ENCODE measurements around the gene INKA1. TPM values are rescaled to one million over a fixed set of nuclear protein-coding genes. Genes with fewer than 3 reads are reported as not detected.
A peak's percentile ranks its signal among the peaks of the same experiment; 100 is the strongest.

INKA1 gene
- total RNA-seq, 1 experiment from 2014 or later = 5.2 TPM

GRCh38 chr3:49785565-49786356, 17.3 kb upstream of the INKA1 start:
- peak; percentile 58 for DNase-seq (ENCODE audit: low spot score)
- in situ Hi-C loops (cut with HindIII; ENCODE audit: low sequenced_read_pairs) = no loop called here

GRCh38 chr3:49786357-49787181, 16.5 kb upstream of the INKA1 start, which contains the start of gene IP6K1:
IP6K1 (minus strand) TSS chr3:49786542; CDS start chr3:49748040, 38,502 bp downstream.
- DNase-seq (ENCODE audit: low spot score) = peak; percentile 100
- in situ Hi-C loops (cut with HindIII; ENCODE audit: low sequenced_read_pairs) = no loop called here

- no peak for DNase-seq (ENCODE audit: low spot score)
- in situ Hi-C loops (cut with HindIII; ENCODE audit: low sequenced_read_pairs) = no loop called here
Observed at GRCh38 chr3:49787182-49787464, 15.9 kb upstream of the INKA1 start.

- in situ Hi-C loops (cut with HindIII; ENCODE audit: low sequenced_read_pairs) = no loop called here
- DNase-seq (ENCODE audit: low spot score) = no peak
Observed at GRCh38 chr3:49787536-49787935, 15.5 kb upstream of the INKA1 start.

- in situ Hi-C loops (cut with HindIII; ENCODE audit: low sequenced_read_pairs) = no loop called here
- DNase-seq (ENCODE audit: low spot score) = no peak
Observed at GRCh38 chr3:49788056-49788455, 15.0 kb upstream of the INKA1 start.

- in situ Hi-C loops (cut with HindIII; ENCODE audit: low sequenced_read_pairs) = no loop called here
- DNase-seq (ENCODE audit: low spot score) = no peak
Observed at GRCh38 chr3:49790626-49791411, 12.2 kb upstream of the INKA1 start.

- in situ Hi-C loops (cut with HindIII; ENCODE audit: low sequenced_read_pairs) = no loop called here
Observed at GRCh38 chr3:49791571-49791970, 11.5 kb upstream of the INKA1 start.

GRCh38 chr3:49792371-49793150, 10.5 kb upstream of the INKA1 start:
- in situ Hi-C loops (cut with HindIII; ENCODE audit: low sequenced_read_pairs) = no loop called here
- no peak for DNase-seq (ENCODE audit: low spot score)

More at GRCh38 chr3:49791571-49791970, 11.5 kb upstream of the INKA1 start:
- DNase-seq (ENCODE audit: low spot score) = no peak

GRCh38 chr3:49793486-49794085, 9.5 kb upstream of the INKA1 start:
- in situ Hi-C loops (cut with HindIII; ENCODE audit: low sequenced_read_pairs) = no loop called here
- no peak for DNase-seq (ENCODE audit: low spot score)

- DNase-seq (ENCODE audit: low spot score) = no peak
- in situ Hi-C loops (cut with HindIII; ENCODE audit: low sequenced_read_pairs) = no loop called here
Observed at GRCh38 chr3:49794431-49794830, 8.6 kb upstream of the INKA1 start.

- no peak for DNase-seq (ENCODE audit: low spot score)
Observed at GRCh38 chr3:49794926-49795905, 7.8 kb upstream of the INKA1 start.

GRCh38 chr3:49799105-49799504, 4.0 kb upstream of the INKA1 start:
- DNase-seq (ENCODE audit: low spot score) = no peak
- in situ Hi-C loops (cut with HindIII; ENCODE audit: low sequenced_read_pairs) = no loop called here

More at GRCh38 chr3:49794926-49795905, 7.8 kb upstream of the INKA1 start:
- in situ Hi-C loops (cut with HindIII; ENCODE audit: low sequenced_read_pairs) = no loop called here

- DNase-seq (ENCODE audit: low spot score) = no peak
- in situ Hi-C loops (cut with HindIII; ENCODE audit: low sequenced_read_pairs) = no loop called here
Observed at GRCh38 chr3:49799761-49800160, 3.3 kb upstream of the INKA1 start, which contains the start of gene CDHR4. CDHR4 (minus strand) TSS chr3:49799873; CDS start chr3:49799812, 61 bp downstream.

GRCh38 chr3:49801160-49801559, 1.9 kb upstream of the INKA1 start:
- no peak for DNase-seq (ENCODE audit: low spot score)
- in situ Hi-C loops (cut with HindIII; ENCODE audit: low sequenced_read_pairs) = no loop called here

- DNase-seq (ENCODE audit: low spot score) = peak; percentile 35
Observed at GRCh38 chr3:49803465-49804140, 542 bp downstream of the INKA1 start.

GRCh38 chr3:49804141-49805041, 1.3 kb downstream of the INKA1 start:
- in situ Hi-C loops (cut with HindIII; ENCODE audit: low sequenced_read_pairs) = no loop called here

More at GRCh38 chr3:49803465-49804140, 542 bp downstream of the INKA1 start:
- in situ Hi-C loops (cut with HindIII; ENCODE audit: low sequenced_read_pairs) = no loop called here

More at GRCh38 chr3:49804141-49805041, 1.3 kb downstream of the INKA1 start:
- peak; percentile 13 for DNase-seq (ENCODE audit: low spot score)

Measured in G401 (cell line).